HepG2 (cell line): ENCODE data around the gene SART1. TPM values are rescaled to one million over a fixed set of nuclear protein-coding genes. Genes with fewer than 3 reads are reported as not detected.

Source experiments
- ATAD3A ChIP-seq: sonication (generic); formaldehyde crosslinking; IDR thresholded peaks from 2 replicates; pipeline ENCODE4 v1.4.0; 2020; ENCODE audit warnings: missing genetic modification reagents
- KLF12 ChIP-seq: sonication (generic); formaldehyde crosslinking; IDR thresholded peaks from 2 replicates; pipeline ENCODE4 v1.4.0; 2020; ENCODE audit warnings: missing genetic modification reagents, borderline replicate concordance
- MBD4 ChIP-seq: IDR thresholded peaks from 2 replicates; pipeline ENCODE4 v1.6.1; 2012; ENCODE audit warnings: low read length, inconsistent platforms, borderline replicate concordance
- MTF2 ChIP-seq: sonication (generic); formaldehyde crosslinking; IDR thresholded peaks from 2 replicates; pipeline ENCODE4 v1.5.0; 2020; ENCODE audit warnings: missing genetic modification reagents, borderline replicate concordance
- PBX3 ChIP-seq: sonication (generic); formaldehyde crosslinking; IDR thresholded peaks from 2 replicates; pipeline ENCODE4 v1.8.1; 2023; ENCODE audit warnings: missing genetic modification reagents, inconsistent platforms, borderline replicate concordance
- PREB ChIP-seq: sonication (generic); formaldehyde crosslinking; IDR thresholded peaks from 2 replicates; pipeline ENCODE4 v1.4.0; 2020; ENCODE audit warnings: missing genetic modification reagents
- SALL1 ChIP-seq: sonication (generic); formaldehyde crosslinking; IDR thresholded peaks from 2 replicates; pipeline ENCODE4 v1.8.0; 2022; ENCODE audit warnings: mild to moderate bottlenecking, missing genetic modification reagents
- SOX13 ChIP-seq, 3 experiments: fragments of 450-650 bp in 1 of 3; sonication (generic) in 1 of 3; formaldehyde crosslinking in 1 of 3; IDR thresholded peaks in 2 of 3; conservative IDR thresholded peaks in 1 of 3; 2 replicates each; pipeline versions ENCODE4 v1.5.0 to v1.6.1; 2016 to 2020; ENCODE audit warnings: antibody characterized with exemption in 1 of 3, mild to moderate bottlenecking in 1 of 3, missing compliant biosample characterization in 1 of 3, missing genetic modification reagents in 1 of 3, moderate library complexity in 1 of 3
- TBX2 ChIP-seq: sonication (generic); formaldehyde crosslinking; IDR thresholded peaks from 2 replicates; pipeline ENCODE4 v1.5.0; 2020; ENCODE audit warnings: missing genetic modification reagents, mild to moderate bottlenecking, borderline replicate concordance
- ZBTB40 ChIP-seq, 2 experiments: fragments of 450-650 bp in 1 of 2; sonication (generic) in 1 of 2; formaldehyde crosslinking in 1 of 2; IDR thresholded peaks; 2 replicates each; pipeline versions ENCODE4 v1.6.1 to v1.8.0; 2016 to 2022; ENCODE audit warnings: antibody characterized with exemption in 1 of 2, mild to moderate bottlenecking in 1 of 2, missing genetic modification reagents in 1 of 2
- ZBTB43 ChIP-seq: sonication (generic); formaldehyde crosslinking; conservative IDR thresholded peaks from 2 replicates; pipeline ENCODE4 v1.4.0; 2020; ENCODE audit warnings: missing genetic modification reagents
- ZFP1 ChIP-seq: IDR thresholded peaks from 2 replicates; pipeline ENCODE4 v1.6.1; 2016
- ZFX ChIP-seq: sonication (generic); formaldehyde crosslinking; IDR thresholded peaks from 2 replicates; pipeline ENCODE4 v1.4.0; 2020; ENCODE audit warnings: mild to moderate bottlenecking, low read depth, missing genetic modification reagents, moderate library complexity
- ZMYM2 ChIP-seq: sonication (generic); formaldehyde crosslinking; IDR thresholded peaks from 2 replicates; pipeline ENCODE4 v1.8.0; 2022; ENCODE audit warnings: mild to moderate bottlenecking, missing genetic modification reagents
- ZMYM3 ChIP-seq: sonication (generic); formaldehyde crosslinking; IDR thresholded peaks from 2 replicates; pipeline ENCODE4 v1.5.1; 2020; ENCODE audit warnings: mild to moderate bottlenecking, missing genetic modification reagents
- polyA plus RNA-seq, 8 experiments: library from polyadenylated mRNA; depleted of rRNA in 3 of 8; stranded (reverse) in 7 of 8; unstranded in 1 of 8; fragments of >200 nt; fragmentation: Illumina TruSeq in 4 of 8; extraction: Trizol in 4 of 8; gene quantifications; 2 replicates each; pipeline versions ENCODE4 v1.2.1 to v1.2.3, GENCODE V29; 2011 to 2016; ENCODE audit warnings: low read depth in 4 of 8, missing spikeins in 1 of 8, mixed read lengths in 1 of 8; ENCODE audit not compliant: insufficient read depth in 1 of 8
- total RNA-seq, 5 experiments: library from RNA; depleted of rRNA; stranded (reverse); fragments of >200 nt; fragmentation: Illumina TruSeq; extraction: Trizol; gene quantifications; 2 replicates each; pipeline ENCODE4 v1.2.3, GENCODE V29; 2016; ENCODE audit warnings: low read depth in 1 of 5

Gene SART1
- total and polyA plus RNA-seq, 2 of the 13 experiments (the other 11 are each of a cell fraction or from before 2014, with no cell fraction given): 11.3 to 22.5 TPM

GRCh38 chr11:65947133-65947532 is 14.4 kb upstream of the SART1 start (continued):
- no peak for TF ChIP-seq ZBTB43 (CRISPR knock-in tag)
- no peak for TF ChIP-seq SALL1 (CRISPR knock-in tag)
- no peak for TF ChIP-seq PREB (CRISPR knock-in tag)
- TF ChIP-seq ZFP1 (CRISPR knock-in tag): no peak
- no peak for TF ChIP-seq SOX13 (IDR thresholded peaks at IDR 0.05)
- TF ChIP-seq SOX13 (CRISPR knock-in tag; conservative IDR thresholded peaks at IDR 0.05 in 1 of 2, IDR thresholded peaks at IDR 0.05 in 1 of 2): no peak
- no peak for TF ChIP-seq TBX2 (CRISPR knock-in tag)
- no peak for TF ChIP-seq PBX3 (CRISPR knock-in tag)
- TF ChIP-seq ZMYM2: no peak
- no peak for TF ChIP-seq MTF2
- no peak for TF ChIP-seq ZBTB40 (IDR thresholded peaks at IDR 0.05)
- no peak for TF ChIP-seq ZBTB40 (CRISPR knock-in tag; IDR thresholded peaks at IDR 0.05)
- no peak for TF ChIP-seq MBD4
- 0 out of 2 replicates have a peak, but pooled peaks have one; percentile 13 for TF ChIP-seq ZFX (CRISPR knock-in tag)
- TF ChIP-seq ATAD3A: no peak
- TF ChIP-seq ZMYM3: 0 out of 2 replicates have a peak, but pooled peaks have one; percentile 27
- no peak for TF ChIP-seq KLF12 (CRISPR knock-in tag)
